Ovary (tissue), 3 donors: ENCODE results near the gene LMOD1.

Experiments used
- CTCF ChIP-seq, 3 donors: fragments of 450-650 bp in 2 of 3; fragments of 200-600 bp in 1 of 3; IDR thresholded peaks; one replicate each; pipeline versions ENCODE4 v1.5.1 to v1.8.0; 2016 to 2022; ENCODE audit warnings: antibody characterized with exemption in 3 of 3, mild to moderate bottlenecking in 1 of 3
- EP300 ChIP-seq: sonication (generic); formaldehyde crosslinking; IDR thresholded peaks from one replicate; pipeline ENCODE4 v1.6.1; 2017; ENCODE audit warnings: antibody characterized with exemption
- donor health status: DM: no; HTN: no; CAD: no.

- TF ChIP-seq CTCF (IDR thresholded peaks at IDR 0.05), result no peak
- no peak for TF ChIP-seq EP300
Measured at GRCh38 chr1:201989354-201990128, 43.2 kb upstream of the LMOD1 start.
